HT-29 (cell line): Measurements from ENCODE around the gene LRRFIP1. TPM values are rescaled to one million over a fixed set of nuclear protein-coding genes. Genes with fewer than 3 reads are reported as not detected.
"Not testable (repeated sequence)": the region's sequence is repeated elsewhere in the genome, so short reads cannot be mapped to it uniquely, and the experiment has no call there.

Source experiments
- DNase-seq: peaks from one replicate; pipeline ENCODE4 v3.0.0-alpha.2; 2015; ENCODE audit warnings: low spot score
- total RNA-seq: library from RNA; depleted of rRNA; stranded (reverse); fragments of >200 nt; shearing (Covaris generic); gene quantifications from 2 replicates; pipeline ENCODE4 v1.2.3, GENCODE V29; 2014

Gene LRRFIP1
- total RNA-seq, 1 experiment from 2014 or later = 91.0 TPM

- DNase-seq = no peak
Observed at GRCh38 chr2:237743561-237744269, 116.3 kb downstream of the LRRFIP1 start.

- no peak for DNase-seq
Observed at GRCh38 chr2:237744270-237744612, 116.9 kb downstream of the LRRFIP1 start.

- DNase-seq = peak; percentile 68
Observed at GRCh38 chr2:237744613-237745249, 117.3 kb downstream of the LRRFIP1 start.

GRCh38 chr2:237745250-237745613, 117.8 kb downstream of the LRRFIP1 start:
- DNase-seq = no peak

- no peak for DNase-seq
Observed at GRCh38 chr2:237746302-237747080, 119.1 kb downstream of the LRRFIP1 start.

- no peak for DNase-seq
Observed at GRCh38 chr2:237747189-237747588, 119.8 kb downstream of the LRRFIP1 start.

GRCh38 chr2:237749002-237749401, 121.6 kb downstream of the LRRFIP1 start:
- DNase-seq = no peak

GRCh38 chr2:237749961-237750360, 122.6 kb downstream of the LRRFIP1 start:
- no peak for DNase-seq

- DNase-seq = not testable (repeated sequence)
Observed at GRCh38 chr2:237750441-237750840, 123.1 kb downstream of the LRRFIP1 start.

GRCh38 chr2:237752761-237753165, 125.4 kb downstream of the LRRFIP1 start:
- no peak for DNase-seq

- no peak for DNase-seq
Observed at GRCh38 chr2:237754182-237754581, 126.8 kb downstream of the LRRFIP1 start.

- no peak for DNase-seq
Observed at GRCh38 chr2:237754626-237755248, 127.3 kb downstream of the LRRFIP1 start.

GRCh38 chr2:237757616-237758015, 130.2 kb downstream of the LRRFIP1 start:
- DNase-seq = no peak

- no peak for DNase-seq
Observed at GRCh38 chr2:237758185-237758584, 130.8 kb downstream of the LRRFIP1 start.

- no peak for DNase-seq
Observed at GRCh38 chr2:237759176-237759575, 131.8 kb downstream of the LRRFIP1 start.

GRCh38 chr2:237760506-237761502, 133.4 kb downstream of the LRRFIP1 start:
- DNase-seq = no peak

GRCh38 chr2:237762291-237763182, 135.2 kb downstream of the LRRFIP1 start:
- DNase-seq = not testable (repeated sequence)

- no peak for DNase-seq
Observed at GRCh38 chr2:237763812-237764211, 136.4 kb downstream of the LRRFIP1 start.

GRCh38 chr2:237765122-237765521, 137.7 kb downstream of the LRRFIP1 start:
- DNase-seq = not testable (repeated sequence)

GRCh38 chr2:237765875-237766274, 138.5 kb downstream of the LRRFIP1 start:
- DNase-seq = no peak
